Lower lobe of right lung (tissue), 2 donors: ENCODE data around the gene SECTM1. TPM values are rescaled to one million over a fixed set of nuclear protein-coding genes. Genes with fewer than 3 reads are reported as not detected.

Experiments used
- ATAC-seq, 2 donors: fragments of 200-7000 bp; cut with Tn5 transposase; one replicate each; pipeline ENCODE4 v1.9.1; 2020 to 2022; ENCODE audit warnings: mild to moderate bottlenecking in 2 of 2, moderate library complexity in 2 of 2
- DNase-seq: peaks from one replicate; pipeline ENCODE4 v3.0.0-alpha.2; 2020
- H3K27ac ChIP-seq: fragments of 200-600 bp; one replicate; pipeline ENCODE4 v1.8.0; 2022
- H3K27me3 ChIP-seq: fragments of 200-600 bp; one replicate; pipeline ENCODE4 v1.8.0; 2022; ENCODE audit warnings: low read depth
- H3K36me3 ChIP-seq: fragments of 200-600 bp; one replicate; pipeline ENCODE4 v1.8.0; 2022; ENCODE audit warnings: mild to moderate bottlenecking
- H3K4me1 ChIP-seq: fragments of 200-600 bp; one replicate; pipeline ENCODE4 v1.8.0; 2022
- H3K4me3 ChIP-seq: fragments of 200-600 bp; one replicate; pipeline ENCODE4 v1.8.0; 2022; ENCODE audit warnings: mild to moderate bottlenecking
- H3K9me3 ChIP-seq: fragments of 200-600 bp; one replicate; pipeline ENCODE4 v1.8.0; 2022
- intact Hi-C: fragments of 100-400 bp; cut with DNase I; formaldehyde crosslinking; loops from one replicate; pipeline ENCODE4 v1.11.0; 2022
- total RNA-seq: library from RNA; stranded (reverse); fragmentation: NEBNext Ultra II Directional; extraction: Animal tissue kit (Norgen Biotek cat#: 25700); gene quantifications from one replicate; pipeline ENCODE4 v1.2.1, GENCODE V29; 2021
- TF ChIP-seq, protein P1 (sequence below): fragments of 200-600 bp; IDR thresholded peaks from one replicate; pipeline ENCODE4 v1.8.0; 2022; ENCODE audit warnings: antibody characterized with exemption, mild to moderate bottlenecking
- donor health status: DM: no; HTN: yes; CAD: no; lungs with severe emphysema.

SECTM1 gene
- total RNA-seq, 1 donor from 2014 or later = 44.5 TPM

GRCh38 chr17:82344175-82344907, 10.8 kb upstream of the SECTM1 start:
- TF ChIP-seq, protein P1, sequence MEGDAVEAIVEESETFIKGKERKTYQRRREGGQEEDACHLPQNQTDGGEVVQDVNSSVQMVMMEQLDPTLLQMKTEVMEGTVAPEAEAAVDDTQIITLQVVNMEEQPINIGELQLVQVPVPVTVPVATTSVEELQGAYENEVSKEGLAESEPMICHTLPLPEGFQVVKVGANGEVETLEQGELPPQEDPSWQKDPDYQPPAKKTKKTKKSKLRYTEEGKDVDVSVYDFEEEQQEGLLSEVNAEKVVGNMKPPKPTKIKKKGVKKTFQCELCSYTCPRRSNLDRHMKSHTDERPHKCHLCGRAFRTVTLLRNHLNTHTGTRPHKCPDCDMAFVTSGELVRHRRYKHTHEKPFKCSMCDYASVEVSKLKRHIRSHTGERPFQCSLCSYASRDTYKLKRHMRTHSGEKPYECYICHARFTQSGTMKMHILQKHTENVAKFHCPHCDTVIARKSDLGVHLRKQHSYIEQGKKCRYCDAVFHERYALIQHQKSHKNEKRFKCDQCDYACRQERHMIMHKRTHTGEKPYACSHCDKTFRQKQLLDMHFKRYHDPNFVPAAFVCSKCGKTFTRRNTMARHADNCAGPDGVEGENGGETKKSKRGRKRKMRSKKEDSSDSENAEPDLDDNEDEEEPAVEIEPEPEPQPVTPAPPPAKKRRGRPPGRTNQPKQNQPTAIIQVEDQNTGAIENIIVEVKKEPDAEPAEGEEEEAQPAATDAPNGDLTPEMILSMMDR = no peak
- no peaks in the 10 kb centered on the region for H3K27me3 ChIP-seq
- no peak for DNase-seq
- peaks cover 3% of the 10 kb centered on the region for H3K4me1 ChIP-seq
- intact Hi-C loops = no loop called here
- no peak overlapping the region for H3K4me3 ChIP-seq
- H3K9me3 ChIP-seq = no peaks in the 10 kb centered on the region
- peak overlapping the region; percentile 24 for H3K27ac ChIP-seq
- no peaks in the 10 kb centered on the region for H3K36me3 ChIP-seq
- peak in 1 of 2 donors; percentile 40 for ATAC-seq

GRCh38 chr17:82343560-82343959, 10.0 kb upstream of the SECTM1 start:
- TF ChIP-seq, protein P1 = no peak
- DNase-seq = no peak
- Histone ChIP-seq H3K9me3 (no peaks in the 10 kb centered on the region), H3K36me3 (no peaks in the 10 kb centered on the region), H3K27me3 (no peaks in the 10 kb centered on the region), H3K4me3 (no peak overlapping the region), H3K4me1 (peaks cover 10% of the 10 kb centered on the region), H3K27ac (no peak overlapping the region)
- intact Hi-C loops = no loop called here
- no peak for ATAC-seq

DNA sequence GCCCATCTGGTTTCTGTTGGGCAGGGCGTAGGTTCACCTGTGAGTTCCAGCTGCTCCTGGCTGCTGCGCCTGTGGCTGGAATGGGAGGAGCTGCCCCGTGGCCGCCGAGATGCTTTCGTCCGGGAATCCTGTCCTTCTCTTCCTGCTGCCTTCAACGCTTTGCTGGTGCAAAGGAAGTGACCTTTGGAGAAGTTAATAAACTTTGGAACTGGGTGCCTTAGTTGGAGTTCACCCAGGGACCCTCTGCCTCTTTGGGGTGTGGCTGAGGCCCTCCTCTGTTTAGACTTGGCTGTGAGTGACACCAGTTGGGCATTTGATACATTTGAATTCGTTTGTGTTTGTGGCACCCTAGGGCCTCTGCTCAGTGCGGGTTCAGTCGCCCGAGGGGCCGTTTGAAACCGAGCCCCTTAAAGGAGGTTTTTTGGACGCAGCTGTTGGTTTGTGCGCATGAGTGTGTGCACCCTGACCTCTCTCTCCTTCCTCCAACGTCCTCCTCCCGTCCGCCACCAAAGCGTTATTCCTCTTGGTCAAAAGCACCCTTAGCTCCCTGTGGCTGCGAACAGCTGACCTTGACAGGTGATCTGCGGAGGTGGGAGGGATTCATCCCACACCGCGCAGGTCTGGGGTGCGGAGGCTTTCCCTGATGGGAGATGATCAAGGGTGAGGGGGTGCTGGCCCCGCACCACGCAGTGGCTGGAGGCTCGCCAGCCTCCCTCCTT, 9.0 kb upstream of the SECTM1 start:
- intact Hi-C loops = no loop called here
- Histone ChIP-seq H3K4me1 (peaks cover 10% of the 10 kb centered on the region), H3K36me3 (no peaks in the 10 kb centered on the region), H3K27ac (no peak overlapping the region), H3K4me3 (no peak overlapping the region), H3K27me3 (no peaks in the 10 kb centered on the region), H3K9me3 (no peaks in the 10 kb centered on the region)
- TF ChIP-seq, protein P1 = no peak
- ATAC-seq = no peak
- no peak for DNase-seq

DNA sequence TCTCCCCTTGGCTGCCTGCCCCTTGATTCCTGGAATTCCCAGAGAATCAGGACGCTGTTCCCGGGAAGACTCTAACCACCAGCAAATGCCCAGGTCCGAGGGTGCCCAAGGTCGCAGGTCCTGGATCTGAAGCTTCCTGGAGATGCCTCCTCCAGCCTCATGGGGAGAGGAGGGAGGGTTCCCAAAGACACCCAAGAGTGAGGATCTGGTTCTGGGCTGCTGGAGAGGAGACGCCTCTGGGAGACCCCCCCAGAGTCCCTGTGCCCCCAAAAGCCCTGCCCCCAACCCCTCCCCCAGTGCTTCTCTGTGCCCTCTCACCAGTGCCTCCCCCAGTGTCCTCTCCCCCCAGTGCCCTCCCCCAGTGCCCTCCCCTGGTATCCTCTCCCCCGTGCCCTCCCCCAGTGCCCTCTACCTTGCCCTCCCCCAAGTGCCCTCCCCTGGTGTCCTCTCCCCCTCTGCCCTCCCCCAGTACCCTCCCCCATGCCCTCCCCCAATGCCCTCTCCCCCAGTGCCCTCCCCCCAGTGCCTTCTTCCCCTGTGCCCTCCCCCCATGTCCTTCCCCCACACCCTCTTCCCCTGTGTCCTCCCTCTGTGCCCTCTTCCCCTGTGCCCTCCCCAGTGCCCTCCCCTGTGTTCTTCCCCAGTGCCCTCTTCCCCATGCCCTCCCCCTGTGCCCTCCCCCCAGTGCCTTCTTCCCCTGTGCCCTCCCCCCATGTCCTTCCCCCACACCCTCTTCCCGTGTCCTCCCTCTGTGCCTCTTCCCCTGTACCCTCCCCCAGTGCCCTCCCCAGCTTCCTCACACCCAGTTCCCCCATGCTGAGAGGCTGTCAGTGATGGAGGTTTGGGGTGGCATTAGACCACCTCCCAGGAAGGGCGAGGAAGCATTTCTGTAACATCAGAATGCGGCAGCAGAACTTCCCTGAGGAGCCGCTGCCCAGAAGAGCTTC, 6.3 kb upstream of the SECTM1 start:
- ATAC-seq = peak; percentile 20 to 76

More for the DNA sequence above, 6.3 kb upstream of the SECTM1 start:
- intact Hi-C loops = no loop called here
- Histone ChIP-seq H3K27me3 (no peaks in the 10 kb centered on the region), H3K36me3 (no peaks in the 10 kb centered on the region), H3K27ac (peak overlapping the region; percentile 69), H3K4me1 (peaks cover 23% of the 10 kb centered on the region), H3K9me3 (no peaks in the 10 kb centered on the region), H3K4me3 (peak overlapping the region; percentile 34)
- peak; percentile 67 for DNase-seq
- TF ChIP-seq, protein P1 = no peak
